H9 (cell line): ENCODE measurements around the gene UST. TPM values are rescaled to one million over a fixed set of nuclear protein-coding genes. Genes with fewer than 3 reads are reported as not detected.

Source experiments
- DNase-seq: peaks from one replicate; pipeline ENCODE4 v3.0.0-alpha.2; 2017
- H2AFZ ChIP-seq: one replicate; pipeline ENCODE4 v1.6.1; 2013; ENCODE audit warnings: mild to moderate bottlenecking, low read length, control low read depth, moderate library complexity
- H2AK5ac ChIP-seq: 2 replicates; pipeline ENCODE4 v1.6.1; 2013; ENCODE audit warnings: low read length, control low read depth, mixed read lengths; ENCODE audit not compliant: insufficient read length
- H2BK120ac ChIP-seq: one replicate; pipeline ENCODE4 v1.6.1; 2013; ENCODE audit warnings: low read depth, mild to moderate bottlenecking, low read length, control low read depth, inconsistent platforms; ENCODE audit not compliant: poor library complexity, severe bottlenecking
- H2BK12ac ChIP-seq: 2 replicates; pipeline ENCODE4 v1.6.1; 2013; ENCODE audit warnings: low read length, control low read depth, mixed read lengths, low read depth; ENCODE audit not compliant: insufficient read length
- H2BK15ac ChIP-seq: 2 replicates; pipeline ENCODE4 v1.6.1; 2013; ENCODE audit warnings: low read depth, low read length, control low read depth
- H2BK20ac ChIP-seq: one replicate; pipeline ENCODE4 v1.6.1; 2013; ENCODE audit warnings: low read depth, mild to moderate bottlenecking, low read length, control low read depth, inconsistent platforms; ENCODE audit not compliant: poor library complexity, severe bottlenecking
- H2BK5ac ChIP-seq: 2 replicates; pipeline ENCODE4 v1.6.1; 2013; ENCODE audit warnings: low read length, control low read depth, mixed read lengths; ENCODE audit not compliant: insufficient read length
- H3K14ac ChIP-seq: 2 replicates; pipeline ENCODE4 v1.6.1; 2013; ENCODE audit warnings: low read length, control low read depth; ENCODE audit not compliant: insufficient read depth
- H3K18ac ChIP-seq: 2 replicates; pipeline ENCODE4 v1.6.1; 2013; ENCODE audit warnings: low read depth, mild to moderate bottlenecking, mixed read lengths, low read length, control low read depth; ENCODE audit not compliant: insufficient read length
- H3K23ac ChIP-seq: 2 replicates; pipeline ENCODE4 v1.6.1; 2013; ENCODE audit warnings: low read length, control low read depth, mixed read lengths, low read depth; ENCODE audit not compliant: insufficient read length
- H3K23me2 ChIP-seq: 2 replicates; pipeline ENCODE4 v1.6.1; 2013; ENCODE audit warnings: low read depth, mild to moderate bottlenecking, mixed read lengths, low read length, control low read depth; ENCODE audit not compliant: insufficient read length, poor library complexity, severe bottlenecking
- H3K27ac ChIP-seq: 2 replicates; pipeline ENCODE4 v1.5.1; 2013; ENCODE audit warnings: low read length, control low read depth, mixed read lengths, low read depth; ENCODE audit not compliant: insufficient read length
- H3K27me3 ChIP-seq: 2 replicates; pipeline ENCODE4 v1.6.1; 2013; ENCODE audit warnings: low read length, control low read depth, inconsistent platforms; ENCODE audit not compliant: insufficient read depth
- H3K4ac ChIP-seq: 2 replicates; pipeline ENCODE4 v1.6.1; 2013; ENCODE audit warnings: low read depth, mild to moderate bottlenecking, control low read depth, inconsistent platforms, low read length, moderate library complexity
- H3K4me1 ChIP-seq: 2 replicates; pipeline ENCODE4 v1.6.1; 2013; ENCODE audit warnings: low read length, control low read depth, inconsistent platforms; ENCODE audit not compliant: insufficient read depth
- H3K4me2 ChIP-seq: 2 replicates; pipeline ENCODE4 v1.6.1; 2013; ENCODE audit warnings: low read length, control low read depth, mixed read lengths; ENCODE audit not compliant: insufficient read length, insufficient read depth
- H3K56ac ChIP-seq: 2 replicates; pipeline ENCODE4 v1.6.1; 2013; ENCODE audit warnings: low read depth, mild to moderate bottlenecking, mixed read lengths, low read length, control low read depth; ENCODE audit not compliant: insufficient read length
- H3K79me1 ChIP-seq: 2 replicates; pipeline ENCODE4 v1.6.1; 2013; ENCODE audit warnings: low read depth, mild to moderate bottlenecking, moderate library complexity, low read length, control low read depth, inconsistent platforms; ENCODE audit not compliant: insufficient read depth, poor library complexity, severe bottlenecking
- H3K79me2 ChIP-seq: 2 replicates; pipeline ENCODE4 v1.6.1; 2013; ENCODE audit warnings: low read length, control low read depth, inconsistent platforms; ENCODE audit not compliant: insufficient read depth
- H3K9ac ChIP-seq: 2 replicates; pipeline ENCODE4 v1.6.1; 2013; ENCODE audit warnings: low read length, control low read depth, mixed read lengths; ENCODE audit not compliant: insufficient read length; ENCODE audit errors: extremely low read depth
- H3K9me3 ChIP-seq: one replicate; pipeline ENCODE4 v1.6.1; 2013; ENCODE audit warnings: low read depth, low read length, inconsistent platforms; ENCODE audit not compliant: control insufficient read depth
- H3T11ph ChIP-seq: one replicate; pipeline ENCODE4 v1.6.1; 2013; ENCODE audit warnings: mild to moderate bottlenecking, low read length, control low read depth, inconsistent platforms
- H4K20me1 ChIP-seq: one replicate; pipeline ENCODE4 v1.6.1; 2013; ENCODE audit not compliant: control insufficient read depth, insufficient read length, insufficient read depth
- H4K5ac ChIP-seq: 2 replicates; pipeline ENCODE4 v1.6.1; 2013; ENCODE audit warnings: low read depth, mild to moderate bottlenecking, mixed read lengths, low read length, control low read depth; ENCODE audit not compliant: insufficient read length
- H4K8ac ChIP-seq: replicated peaks from 2 replicates; pipeline ENCODE4 v1.6.1; 2013; ENCODE audit warnings: low read length, control low read depth, mixed read lengths, low read depth; ENCODE audit not compliant: insufficient read length
- H4K91ac ChIP-seq: 2 replicates; pipeline ENCODE4 v1.6.1; 2013; ENCODE audit warnings: low read depth, mild to moderate bottlenecking, moderate library complexity, mixed read lengths, low read length, control low read depth; ENCODE audit not compliant: insufficient read length
- H3K27ac Mint-ChIP-seq, 3 experiments: 2 replicates in 2 of 3; 3 replicates in 1 of 3; pipeline ENCODE4 v1.8.0; 2020 to 2021; ENCODE audit warnings: mixed read lengths in 3 of 3, mild to moderate bottlenecking in 1 of 3, moderate library complexity in 1 of 3
- H3K27me3 Mint-ChIP-seq: 2 replicates; pipeline ENCODE4 v1.8.0; 2021; ENCODE audit warnings: low read depth, mild to moderate bottlenecking, moderate library complexity, mixed read lengths
- H3K36me3 Mint-ChIP-seq, 3 experiments: 2 replicates in 2 of 3; 3 replicates in 1 of 3; pipeline ENCODE4 v1.8.0; 2020 to 2021; ENCODE audit warnings: low read depth in 3 of 3, mixed read lengths in 3 of 3; ENCODE audit not compliant: insufficient read depth in 1 of 3
- H3K4me1 Mint-ChIP-seq, 2 experiments: 2 replicates each; pipeline ENCODE4 v1.8.0; 2020; ENCODE audit warnings: mixed read lengths in 2 of 2
- H3K4me3 Mint-ChIP-seq, 2 experiments: 2 replicates in 1 of 2; 3 replicates in 1 of 2; pipeline ENCODE4 v1.8.0; 2020 to 2021; ENCODE audit warnings: mild to moderate bottlenecking in 2 of 2, mixed read lengths in 2 of 2, moderate library complexity in 1 of 2
- H3K9me3 Mint-ChIP-seq, 2 experiments: 2 replicates in 1 of 2; 3 replicates in 1 of 2; pipeline ENCODE4 v1.8.0; 2020; ENCODE audit warnings: mild to moderate bottlenecking in 2 of 2, mixed read lengths in 2 of 2, moderate library complexity in 1 of 2
- CTCF ChIP-seq: fragments of 200-600 bp; sonication (generic); conservative IDR thresholded peaks from 3 replicates; pipeline ENCODE4 v1.8.0; 2021; ENCODE audit warnings: antibody characterized with exemption, mild to moderate bottlenecking
- WGBS: extraction: QIAGEN DNeasy Blood & Tissue Kit; methylation state at CpG from one replicate; pipeline ENCODE4 v1.1.7; 2013; ENCODE audit warnings: missing lambda C conversion rate, low lambda C conversion rate, mixed read lengths; ENCODE audit not compliant: insufficient read length; ENCODE audit errors: extremely low coverage; 5-methylcytosine and 5-hydroxymethylcytosine counted together
- total RNA-seq: library from RNA; stranded (reverse); gene quantifications from 2 replicates; pipeline ENCODE4 v1.2.1, GENCODE V29; 2021

UST gene
- total RNA-seq, 1 experiment from 2014 or later = 14.4 TPM

GRCh38 chr6:149118737-149119653 lies 372.2 kb downstream of the UST start:
- Histone ChIP-seq H3K23ac (no peak overlapping the region), H2AK5ac (no peak overlapping the region), H3K18ac (no peak overlapping the region), H3K27me3 (no peaks in the 10 kb centered on the region), H2AFZ (no peak overlapping the region), H2BK12ac (no peak overlapping the region), H4K91ac (no peak overlapping the region), H4K8ac (no peak overlapping the region), H3K9ac (no peak overlapping the region), H3K56ac (no peak overlapping the region), H3K79me1 (no peaks in the 10 kb centered on the region), H3K4me1 (no peaks in the 10 kb centered on the region), H3K79me2 (no peaks in the 10 kb centered on the region), H4K20me1 (no peaks in the 10 kb centered on the region), H3K4ac (no peak overlapping the region), H3K23me2 (no peaks in the 10 kb centered on the region), H3K14ac (no peak overlapping the region), H2BK15ac (no peak overlapping the region), H3K27ac (no peak overlapping the region), H4K5ac (no peak overlapping the region), H2BK20ac (no peak overlapping the region), H2BK120ac (no peak overlapping the region), H3K9me3 (no peaks in the 10 kb centered on the region), H2BK5ac (no peak overlapping the region), H3T11ph (no peak overlapping the region), H3K4me2 (no peak overlapping the region)
- Mint-ChIP-seq H3K4me3 (no peak overlapping the region), H3K4me1 (no peaks in the 10 kb centered on the region), H3K36me3 (no peaks in the 10 kb centered on the region), H3K9me3 (no peaks in the 10 kb centered on the region), H3K27me3 (peaks cover 3% of the 10 kb centered on the region; the same call in 1 of the 2 replicates), H3K27ac (no peak overlapping the region)
- WGBS = no CpG with 5 or more reads among the region's 3 CpGs
- no peak for TF ChIP-seq CTCF
- no peak for DNase-seq
